Smooth muscle cell of the brain vasculature (primary cell): ENCODE data around the gene MYCN.

ENCODE experiments used
- DNase-seq: peaks from one replicate; pipeline ENCODE4 v3.0.0-alpha.2; 2012; ENCODE audit warnings: low read depth, low spot score

MYCN gene

DNA sequence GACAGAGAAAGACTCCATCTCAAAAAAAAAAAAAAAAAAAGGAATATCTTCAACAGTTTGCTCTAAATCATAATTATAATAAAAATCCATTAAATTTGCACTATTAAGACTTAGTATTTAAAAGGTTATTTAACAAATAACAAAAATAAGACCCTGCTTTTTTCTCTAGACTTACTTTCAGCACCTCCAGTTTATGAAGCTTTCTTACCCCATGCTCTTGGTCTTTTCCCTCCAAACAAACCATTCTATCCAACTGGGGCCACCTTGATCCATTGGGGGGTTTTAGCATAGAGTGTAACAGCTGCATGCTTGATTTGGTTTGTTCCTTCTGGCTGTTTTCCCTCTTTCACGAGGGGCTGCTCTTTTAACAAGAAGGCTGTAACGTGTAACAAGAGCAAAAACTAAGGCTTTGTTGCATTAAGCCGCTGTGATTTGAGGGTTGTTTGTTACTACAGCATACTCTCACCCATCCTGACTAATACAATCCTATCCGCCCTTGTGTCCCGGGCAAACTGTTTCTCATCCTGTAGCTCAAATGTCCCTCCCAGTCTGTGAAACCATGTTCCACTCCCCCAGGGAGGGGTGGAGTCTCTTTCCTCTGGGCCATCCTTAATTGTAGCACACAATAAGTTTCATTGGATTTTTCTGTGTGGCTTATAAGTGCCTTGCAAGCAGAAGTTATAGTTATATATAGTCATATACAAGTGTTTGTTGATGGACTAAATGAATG lies 9.6 kb upstream of the MYCN start:
- no peak for DNase-seq

GRCh38 chr2:15931319-15931890 lies 8.9 kb upstream of the MYCN start:
- no peak for DNase-seq

DNA sequence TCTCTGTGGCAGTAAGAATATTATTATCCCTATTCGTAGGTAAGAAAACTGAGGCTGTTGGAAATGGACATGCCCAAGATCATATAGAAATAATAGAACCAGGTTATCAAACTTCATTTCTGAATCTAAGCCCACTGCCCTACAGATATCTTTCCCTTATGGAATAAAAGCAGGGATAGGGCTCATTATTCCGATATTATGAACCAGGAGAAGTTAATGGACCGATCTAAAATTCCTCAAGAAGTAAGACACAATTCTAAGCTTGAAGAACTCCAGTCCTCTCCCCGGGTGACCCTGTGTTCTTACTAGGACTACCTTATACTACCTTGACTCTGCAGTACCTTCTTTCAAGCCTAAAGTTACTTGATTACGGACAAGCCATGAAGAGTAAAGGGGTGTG lies 8.4 kb upstream of the MYCN start:
- no peak for DNase-seq

DNA sequence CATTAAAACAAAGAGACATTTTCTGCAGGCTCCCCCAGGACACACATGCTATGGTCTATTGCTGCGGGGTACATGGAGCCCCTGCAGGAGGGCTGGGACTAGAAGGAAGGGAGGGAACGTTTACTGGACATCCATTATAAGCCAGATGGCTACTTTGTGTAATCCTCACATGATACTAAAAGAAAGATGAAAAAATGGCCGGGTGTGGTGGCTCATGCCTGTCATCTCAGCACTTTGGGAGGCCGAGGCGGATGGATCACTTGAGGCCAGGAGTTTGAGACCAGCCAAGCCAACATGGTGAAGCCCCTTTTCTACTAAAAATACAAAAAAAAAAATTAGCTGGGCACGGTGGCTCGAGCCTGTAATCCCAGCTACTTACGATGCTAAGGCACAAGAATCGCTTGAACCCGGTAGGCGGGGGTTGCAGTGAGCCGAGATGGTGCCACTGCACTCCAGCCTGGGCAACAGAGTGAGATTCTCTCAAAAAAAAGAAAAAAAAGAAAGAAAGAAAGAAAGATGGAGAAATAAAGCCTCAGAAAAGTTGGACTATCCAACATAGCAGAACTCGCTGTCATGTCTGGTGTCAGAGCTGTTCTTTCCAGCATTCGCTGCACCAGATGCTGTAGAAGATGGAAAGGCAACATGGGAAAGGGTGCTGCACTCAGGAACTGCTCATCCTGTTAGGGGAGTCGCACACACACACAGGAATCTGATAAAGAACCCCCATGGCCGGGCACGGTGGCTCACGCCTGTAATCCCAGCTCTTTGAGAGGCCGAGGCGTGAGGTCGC lies 7.8 kb upstream of the MYCN start:
- DNase-seq = no peak

- no peak for DNase-seq
These were observed 7.0 kb upstream of the MYCN start for GRCh38 chr2:15933184-15933845.

DNA sequence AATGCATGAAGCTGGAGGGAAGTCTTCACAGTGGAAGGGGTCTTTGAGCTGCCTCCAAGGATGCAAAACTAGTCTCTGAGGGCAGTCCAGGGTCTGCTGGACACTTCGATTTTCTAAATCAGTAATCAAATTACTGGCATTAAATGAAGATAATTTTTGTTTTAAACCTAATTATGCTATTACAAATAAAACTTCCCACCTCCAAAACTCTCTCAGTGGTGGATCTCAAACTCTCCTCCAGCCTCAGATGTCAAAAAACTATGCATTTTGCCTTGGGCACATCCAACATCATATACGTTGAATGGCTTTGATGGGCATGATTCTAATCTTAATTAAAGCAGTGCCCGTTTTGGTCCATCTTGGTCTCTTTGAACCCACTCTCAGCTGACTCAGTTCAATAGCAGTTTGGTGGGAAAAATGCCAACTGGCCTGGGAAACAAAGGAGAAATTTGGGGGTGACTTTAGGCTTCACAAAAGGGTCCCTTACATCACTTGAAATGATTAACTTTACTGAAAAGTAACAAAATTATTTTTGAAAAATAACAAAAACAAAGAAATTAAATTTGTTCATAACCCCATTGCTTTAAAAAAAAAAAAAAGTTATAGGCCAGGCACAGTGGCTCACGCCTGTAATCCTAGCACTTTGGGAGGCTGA lies 5.9 kb upstream of the MYCN start:
- DNase-seq = no peak

- no peak for DNase-seq
These were observed 5.2 kb upstream of the MYCN start for GRCh38 chr2:15935189-15935588.

- no peak for DNase-seq
These were observed 4.7 kb upstream of the MYCN start for GRCh38 chr2:15935675-15936074.

- DNase-seq = no peak
These were observed 3.9 kb upstream of the MYCN start for GRCh38 chr2:15936277-15937104.

GRCh38 chr2:15937105-15937881 lies 3.1 kb upstream of the MYCN start:
- DNase-seq = no peak

- no peak for DNase-seq
These were observed 2.2 kb upstream of the MYCN start for GRCh38 chr2:15937882-15938802.

- DNase-seq = no peak
These were observed 1.4 kb upstream of the MYCN start for GRCh38 chr2:15938803-15939555.

- DNase-seq = no peak
These were observed 845 bp upstream of the MYCN start for GRCh38 chr2:15939556-15939853.

DNA sequence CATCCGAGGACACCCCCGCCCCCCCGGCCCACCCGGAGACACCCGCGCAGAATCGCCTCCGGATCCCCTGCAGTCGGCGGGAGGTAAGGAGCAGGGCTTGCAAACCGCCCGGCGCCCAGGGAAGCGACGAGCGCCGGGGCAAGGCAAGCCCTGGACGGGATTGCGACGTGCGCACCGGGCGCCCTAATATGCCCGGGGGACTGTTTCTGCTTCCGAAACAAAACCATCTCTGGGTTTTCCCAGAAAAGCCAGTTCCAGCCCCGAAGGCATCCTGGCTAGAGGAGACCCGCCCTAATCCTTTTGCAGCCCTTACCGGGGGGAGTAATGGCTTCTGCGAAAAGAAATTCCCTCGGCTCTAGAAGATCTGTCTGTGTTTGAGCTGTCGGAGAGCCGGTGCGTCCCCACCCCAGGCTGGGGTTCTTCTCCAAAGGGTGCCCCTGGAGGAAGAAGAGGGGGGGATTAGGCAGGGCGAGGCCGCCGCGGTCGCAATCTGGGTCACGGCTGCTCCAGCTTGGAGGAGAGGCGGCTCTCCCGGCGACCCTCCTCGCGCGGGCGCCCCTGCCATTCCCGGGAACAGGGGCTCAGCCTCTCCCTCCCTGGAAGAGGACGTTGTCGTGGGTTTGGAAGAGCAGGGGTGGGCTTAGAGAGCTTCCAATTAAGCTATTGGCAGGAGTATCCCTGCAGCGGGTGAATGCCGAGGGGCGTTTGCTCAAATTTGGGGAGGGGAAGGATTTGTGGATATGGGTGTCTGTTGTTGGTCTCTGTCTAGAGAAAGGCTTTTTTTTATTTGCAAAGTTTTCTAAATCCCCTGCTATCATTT lies 521 bp downstream of the MYCN start:
- DNase-seq = no peak

GRCh38 chr2:15941481-15941850 lies 1.1 kb downstream of the MYCN start:
- DNase-seq = no peak

- no peak for DNase-seq
These were observed 1.7 kb downstream of the MYCN start for GRCh38 chr2:15941871-15942710.
